ENCODE data around the gene APLN.

DNA sequence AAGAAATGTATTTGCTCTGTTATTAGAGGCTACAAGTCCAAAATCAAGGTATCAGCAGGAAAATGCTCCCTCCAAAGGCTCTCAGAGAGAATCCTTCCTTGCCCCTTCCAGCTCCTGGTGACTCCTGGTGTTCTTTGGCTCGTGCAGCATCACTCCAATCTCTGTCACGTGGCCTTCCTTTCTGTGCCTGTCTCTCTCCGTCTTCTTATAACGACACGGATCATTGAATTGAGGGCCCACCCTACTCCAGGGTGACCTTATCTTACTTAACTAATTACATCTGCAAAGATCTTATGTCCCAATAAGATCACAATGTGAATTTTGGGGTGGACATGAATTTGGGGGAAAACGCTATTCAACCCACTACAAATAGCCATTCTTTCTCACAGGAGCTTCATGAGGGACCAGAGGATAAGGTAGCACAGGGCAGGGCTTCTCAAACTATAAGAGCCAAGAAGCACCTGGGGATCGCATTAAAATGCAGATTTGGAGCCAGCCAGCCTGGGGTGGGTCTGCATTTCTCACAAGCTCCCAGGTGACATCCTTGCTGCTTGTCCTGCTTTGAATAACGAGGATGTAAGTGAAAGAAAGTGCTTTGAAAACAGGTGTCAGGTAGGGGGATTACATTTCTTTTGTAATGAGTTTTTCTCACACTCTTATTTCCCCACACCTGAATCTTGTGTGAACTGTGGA lies 41.9 kb upstream of the APLN start:
- TF ChIP-seq, protein P1, sequence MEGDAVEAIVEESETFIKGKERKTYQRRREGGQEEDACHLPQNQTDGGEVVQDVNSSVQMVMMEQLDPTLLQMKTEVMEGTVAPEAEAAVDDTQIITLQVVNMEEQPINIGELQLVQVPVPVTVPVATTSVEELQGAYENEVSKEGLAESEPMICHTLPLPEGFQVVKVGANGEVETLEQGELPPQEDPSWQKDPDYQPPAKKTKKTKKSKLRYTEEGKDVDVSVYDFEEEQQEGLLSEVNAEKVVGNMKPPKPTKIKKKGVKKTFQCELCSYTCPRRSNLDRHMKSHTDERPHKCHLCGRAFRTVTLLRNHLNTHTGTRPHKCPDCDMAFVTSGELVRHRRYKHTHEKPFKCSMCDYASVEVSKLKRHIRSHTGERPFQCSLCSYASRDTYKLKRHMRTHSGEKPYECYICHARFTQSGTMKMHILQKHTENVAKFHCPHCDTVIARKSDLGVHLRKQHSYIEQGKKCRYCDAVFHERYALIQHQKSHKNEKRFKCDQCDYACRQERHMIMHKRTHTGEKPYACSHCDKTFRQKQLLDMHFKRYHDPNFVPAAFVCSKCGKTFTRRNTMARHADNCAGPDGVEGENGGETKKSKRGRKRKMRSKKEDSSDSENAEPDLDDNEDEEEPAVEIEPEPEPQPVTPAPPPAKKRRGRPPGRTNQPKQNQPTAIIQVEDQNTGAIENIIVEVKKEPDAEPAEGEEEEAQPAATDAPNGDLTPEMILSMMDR (tag by site-specific recombination; IDR thresholded peaks at IDR 0.05) = no peak
- no peak for TF ChIP-seq ZNF792 (tag by site-specific recombination; IDR thresholded peaks at IDR 0.05)
- TF ChIP-seq TRIM28 (IDR thresholded peaks at IDR 0.05; ENCODE audit: borderline replicate concordance, low read length) = no peak
- TF ChIP-seq, protein P2, sequence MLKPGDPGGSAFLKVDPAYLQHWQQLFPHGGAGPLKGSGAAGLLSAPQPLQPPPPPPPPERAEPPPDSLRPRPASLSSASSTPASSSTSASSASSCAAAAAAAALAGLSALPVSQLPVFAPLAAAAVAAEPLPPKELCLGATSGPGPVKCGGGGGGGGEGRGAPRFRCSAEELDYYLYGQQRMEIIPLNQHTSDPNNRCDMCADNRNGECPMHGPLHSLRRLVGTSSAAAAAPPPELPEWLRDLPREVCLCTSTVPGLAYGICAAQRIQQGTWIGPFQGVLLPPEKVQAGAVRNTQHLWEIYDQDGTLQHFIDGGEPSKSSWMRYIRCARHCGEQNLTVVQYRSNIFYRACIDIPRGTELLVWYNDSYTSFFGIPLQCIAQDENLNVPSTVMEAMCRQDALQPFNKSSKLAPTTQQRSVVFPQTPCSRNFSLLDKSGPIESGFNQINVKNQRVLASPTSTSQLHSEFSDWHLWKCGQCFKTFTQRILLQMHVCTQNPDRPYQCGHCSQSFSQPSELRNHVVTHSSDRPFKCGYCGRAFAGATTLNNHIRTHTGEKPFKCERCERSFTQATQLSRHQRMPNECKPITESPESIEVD (tag by site-specific recombination; IDR thresholded peaks at IDR 0.05) = no peak
- no peak for TF ChIP-seq ZXDB (tag by site-specific recombination; IDR thresholded peaks at IDR 0.05)
- TF ChIP-seq, protein P3, sequence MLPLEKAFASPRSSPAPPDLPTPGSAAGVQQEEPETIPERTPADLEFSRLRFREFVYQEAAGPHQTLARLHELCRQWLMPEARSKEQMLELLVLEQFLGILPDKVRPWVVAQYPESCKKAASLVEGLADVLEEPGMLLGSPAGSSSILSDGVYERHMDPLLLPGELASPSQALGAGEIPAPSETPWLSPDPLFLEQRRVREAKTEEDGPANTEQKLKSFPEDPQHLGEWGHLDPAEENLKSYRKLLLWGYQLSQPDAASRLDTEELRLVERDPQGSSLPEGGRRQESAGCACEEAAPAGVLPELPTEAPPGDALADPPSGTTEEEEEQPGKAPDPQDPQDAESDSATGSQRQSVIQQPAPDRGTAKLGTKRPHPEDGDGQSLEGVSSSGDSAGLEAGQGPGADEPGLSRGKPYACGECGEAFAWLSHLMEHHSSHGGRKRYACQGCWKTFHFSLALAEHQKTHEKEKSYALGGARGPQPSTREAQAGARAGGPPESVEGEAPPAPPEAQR (tag by site-specific recombination; IDR thresholded peaks at IDR 0.05) = no peak
- TF ChIP-seq ZNF311 (tag by site-specific recombination; IDR thresholded peaks at IDR 0.05; ENCODE audit: borderline replicate concordance) = no peak
- TF ChIP-seq ZNF274 (IDR thresholded peaks at IDR 0.05; ENCODE audit: low read length) = no peak
- TF ChIP-seq ZNF274 (tag by site-specific recombination; IDR thresholded peaks at IDR 0.05; ENCODE audit: borderline replicate concordance) = no peak
- TF ChIP-seq, protein P4, sequence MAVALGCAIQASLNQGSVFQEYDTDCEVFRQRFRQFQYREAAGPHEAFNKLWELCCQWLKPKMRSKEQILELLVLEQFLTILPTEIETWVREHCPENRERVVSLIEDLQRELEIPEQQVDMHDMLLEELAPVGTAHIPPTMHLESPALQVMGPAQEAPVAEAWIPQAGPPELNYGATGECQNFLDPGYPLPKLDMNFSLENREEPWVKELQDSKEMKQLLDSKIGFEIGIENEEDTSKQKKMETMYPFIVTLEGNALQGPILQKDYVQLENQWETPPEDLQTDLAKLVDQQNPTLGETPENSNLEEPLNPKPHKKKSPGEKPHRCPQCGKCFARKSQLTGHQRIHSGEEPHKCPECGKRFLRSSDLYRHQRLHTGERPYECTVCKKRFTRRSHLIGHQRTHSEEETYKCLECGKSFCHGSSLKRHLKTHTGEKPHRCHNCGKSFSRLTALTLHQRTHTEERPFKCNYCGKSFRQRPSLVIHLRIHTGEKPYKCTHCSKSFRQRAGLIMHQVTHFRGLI (tag by site-specific recombination; IDR thresholded peaks at IDR 0.05) = no peak
- TF ChIP-seq ZNF302 (tag by site-specific recombination; IDR thresholded peaks at IDR 0.05; ENCODE audit: low read depth) = no peak
- no peak for TF ChIP-seq ZNF174 (tag by site-specific recombination; IDR thresholded peaks at IDR 0.05)
- TF ChIP-seq, protein P5, sequence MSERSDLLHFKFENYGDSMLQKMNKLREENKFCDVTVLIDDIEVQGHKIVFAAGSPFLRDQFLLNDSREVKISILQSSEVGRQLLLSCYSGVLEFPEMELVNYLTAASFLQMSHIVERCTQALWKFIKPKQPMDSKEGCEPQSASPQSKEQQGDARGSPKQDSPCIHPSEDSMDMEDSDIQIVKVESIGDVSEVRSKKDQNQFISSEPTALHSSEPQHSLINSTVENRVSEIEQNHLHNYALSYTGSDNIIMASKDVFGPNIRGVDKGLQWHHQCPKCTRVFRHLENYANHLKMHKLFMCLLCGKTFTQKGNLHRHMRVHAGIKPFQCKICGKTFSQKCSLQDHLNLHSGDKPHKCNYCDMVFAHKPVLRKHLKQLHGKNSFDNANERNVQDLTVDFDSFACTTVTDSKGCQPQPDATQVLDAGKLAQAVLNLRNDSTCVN (tag by site-specific recombination; optimal IDR thresholded peaks at IDR 0.05) = no peak
- TF ChIP-seq ZBTB21 (tag by site-specific recombination; IDR thresholded peaks at IDR 0.05) = no peak
- no peak for TF ChIP-seq ZNF777 (tag by site-specific recombination; IDR thresholded peaks at IDR 0.05; ENCODE audit: borderline replicate concordance)
